ENCODE data around the gene ANKFN1.

- TF ChIP-seq BHLHE40 (IDR thresholded peaks at IDR 0.05; ENCODE audit: borderline replicate concordance in 1 of 2, low read depth in 2 of 2, low read length in 1 of 2) (no peak), FOXM1 (IDR thresholded peaks at IDR 0.05; ENCODE audit: low read depth, low read length) (no peak), ASH2L (IDR thresholded peaks at IDR 0.05; ENCODE audit: borderline replicate concordance, low read depth) (no peak), SMC3 (IDR thresholded peaks at IDR 0.05; ENCODE audit: borderline replicate concordance, low read length) (no peak), ZNF384 (IDR thresholded peaks at IDR 0.05; ENCODE audit: borderline replicate concordance, low read depth, low read length) (no peak), SREBF2 (IDR thresholded peaks at IDR 0.05; ENCODE audit: low read length) (no peak), TCF12 (IDR thresholded peaks at IDR 0.05; ENCODE audit: low read depth, low read length) (no peak)
- TF ChIP-seq, protein P1, sequence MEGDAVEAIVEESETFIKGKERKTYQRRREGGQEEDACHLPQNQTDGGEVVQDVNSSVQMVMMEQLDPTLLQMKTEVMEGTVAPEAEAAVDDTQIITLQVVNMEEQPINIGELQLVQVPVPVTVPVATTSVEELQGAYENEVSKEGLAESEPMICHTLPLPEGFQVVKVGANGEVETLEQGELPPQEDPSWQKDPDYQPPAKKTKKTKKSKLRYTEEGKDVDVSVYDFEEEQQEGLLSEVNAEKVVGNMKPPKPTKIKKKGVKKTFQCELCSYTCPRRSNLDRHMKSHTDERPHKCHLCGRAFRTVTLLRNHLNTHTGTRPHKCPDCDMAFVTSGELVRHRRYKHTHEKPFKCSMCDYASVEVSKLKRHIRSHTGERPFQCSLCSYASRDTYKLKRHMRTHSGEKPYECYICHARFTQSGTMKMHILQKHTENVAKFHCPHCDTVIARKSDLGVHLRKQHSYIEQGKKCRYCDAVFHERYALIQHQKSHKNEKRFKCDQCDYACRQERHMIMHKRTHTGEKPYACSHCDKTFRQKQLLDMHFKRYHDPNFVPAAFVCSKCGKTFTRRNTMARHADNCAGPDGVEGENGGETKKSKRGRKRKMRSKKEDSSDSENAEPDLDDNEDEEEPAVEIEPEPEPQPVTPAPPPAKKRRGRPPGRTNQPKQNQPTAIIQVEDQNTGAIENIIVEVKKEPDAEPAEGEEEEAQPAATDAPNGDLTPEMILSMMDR (IDR thresholded peaks at IDR 0.05 in 2 of 3, conservative IDR thresholded peaks at IDR 0.05 in 1 of 3; ENCODE audit: control insufficient read depth in 2 of 3, extremely low read depth in 1 of 3, insufficient read depth in 1 of 3, low read depth in 3 of 3, low read length in 3 of 3): no peak
- TF ChIP-seq, protein P2, sequence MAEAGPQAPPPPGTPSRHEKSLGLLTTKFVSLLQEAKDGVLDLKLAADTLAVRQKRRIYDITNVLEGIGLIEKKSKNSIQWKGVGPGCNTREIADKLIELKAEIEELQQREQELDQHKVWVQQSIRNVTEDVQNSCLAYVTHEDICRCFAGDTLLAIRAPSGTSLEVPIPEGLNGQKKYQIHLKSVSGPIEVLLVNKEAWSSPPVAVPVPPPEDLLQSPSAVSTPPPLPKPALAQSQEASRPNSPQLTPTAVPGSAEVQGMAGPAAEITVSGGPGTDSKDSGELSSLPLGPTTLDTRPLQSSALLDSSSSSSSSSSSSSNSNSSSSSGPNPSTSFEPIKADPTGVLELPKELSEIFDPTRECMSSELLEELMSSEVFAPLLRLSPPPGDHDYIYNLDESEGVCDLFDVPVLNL (IDR thresholded peaks at IDR 0.05; ENCODE audit: low read depth, low read length): no peak
- TF ChIP-seq, protein P3, sequence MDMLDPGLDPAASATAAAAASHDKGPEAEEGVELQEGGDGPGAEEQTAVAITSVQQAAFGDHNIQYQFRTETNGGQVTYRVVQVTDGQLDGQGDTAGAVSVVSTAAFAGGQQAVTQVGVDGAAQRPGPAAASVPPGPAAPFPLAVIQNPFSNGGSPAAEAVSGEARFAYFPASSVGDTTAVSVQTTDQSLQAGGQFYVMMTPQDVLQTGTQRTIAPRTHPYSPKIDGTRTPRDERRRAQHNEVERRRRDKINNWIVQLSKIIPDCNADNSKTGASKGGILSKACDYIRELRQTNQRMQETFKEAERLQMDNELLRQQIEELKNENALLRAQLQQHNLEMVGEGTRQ (IDR thresholded peaks at IDR 0.05; ENCODE audit: borderline replicate concordance, low read depth, low read length): no peak
- TF ChIP-seq, protein P4, sequence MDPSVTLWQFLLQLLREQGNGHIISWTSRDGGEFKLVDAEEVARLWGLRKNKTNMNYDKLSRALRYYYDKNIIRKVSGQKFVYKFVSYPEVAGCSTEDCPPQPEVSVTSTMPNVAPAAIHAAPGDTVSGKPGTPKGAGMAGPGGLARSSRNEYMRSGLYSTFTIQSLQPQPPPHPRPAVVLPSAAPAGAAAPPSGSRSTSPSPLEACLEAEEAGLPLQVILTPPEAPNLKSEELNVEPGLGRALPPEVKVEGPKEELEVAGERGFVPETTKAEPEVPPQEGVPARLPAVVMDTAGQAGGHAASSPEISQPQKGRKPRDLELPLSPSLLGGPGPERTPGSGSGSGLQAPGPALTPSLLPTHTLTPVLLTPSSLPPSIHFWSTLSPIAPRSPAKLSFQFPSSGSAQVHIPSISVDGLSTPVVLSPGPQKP (IDR thresholded peaks at IDR 0.05; ENCODE audit: low read depth, low read length): no peak
Measured at GRCh38 chr17:56142325-56142724, 10.9 kb upstream of the ANKFN1 start.
